T-helper 2 cell treated with Interferon-gamma antibody and Interleukin-4, amounts not matched to agents 100 ng/mL and 5 ng/mL, for 36 hours (primary cell): ENCODE results near the gene CLEC14A. TPM values are rescaled to one million over a fixed set of nuclear protein-coding genes. Genes with fewer than 3 reads are reported as not detected.

ENCODE experiments used
- intact Hi-C: fragments of 100-400 bp; cut with micrococcal nuclease; formaldehyde crosslinking; loops from one replicate; pipeline ENCODE4 v1.15.1; 2023
- total RNA-seq: library from RNA; stranded (reverse); gene quantifications from 2 replicates; pipeline ENCODE4 v1.2.3, GENCODE V29; 2022

The CLEC14A gene
- total RNA-seq, 1 donor from 2014 or later = not detected

- intact Hi-C loops = no loop called here
These were observed 7.4 kb downstream of the CLEC14A start for GRCh38 chr14:38248321-38249028.

GRCh38 chr14:38243696-38244240 lies 12.1 kb downstream of the CLEC14A start:
- intact Hi-C loops = no loop called here

GRCh38 chr14:38238878-38239277 lies 17.0 kb downstream of the CLEC14A start:
- intact Hi-C loops = no loop called here

- intact Hi-C loops = no loop called here
These were observed 17.6 kb downstream of the CLEC14A start for GRCh38 chr14:38238332-38238731.

- intact Hi-C loops = no loop called here
These were observed 22.7 kb downstream of the CLEC14A start for GRCh38 chr14:38233218-38233617.

- intact Hi-C loops = no loop called here
These were observed 29.5 kb downstream of the CLEC14A start for GRCh38 chr14:38226366-38226765.

GRCh38 chr14:38225946-38226345 lies 29.9 kb downstream of the CLEC14A start:
- intact Hi-C loops = no loop called here

GRCh38 chr14:38224338-38224737 lies 31.6 kb downstream of the CLEC14A start:
- intact Hi-C loops = no loop called here

GRCh38 chr14:38221077-38221476 lies 34.8 kb downstream of the CLEC14A start:
- intact Hi-C loops = no loop called here

- intact Hi-C loops = loop anchor here (10.0 kb wide), 1 partner anchor 1633 kb away; the partner anchor contains the start of gene NKX2-8
These were observed 38.3 kb downstream of the CLEC14A start for GRCh38 chr14:38217553-38217952.

GRCh38 chr14:38213001-38213400 lies 42.9 kb downstream of the CLEC14A start:
- intact Hi-C loops = loop anchor here (5.0 to 10.0 kb wide), 2 partner anchors 621 to 1628 kb away; partner anchors contain the start of gene NKX2-8

- intact Hi-C loops = loop anchor here (5.0 to 10.0 kb wide), 2 partner anchors 620 to 1627 kb away; partner anchors contain the start of gene NKX2-8
These were observed 43.8 kb downstream of the CLEC14A start for GRCh38 chr14:38212111-38212510.

- intact Hi-C loops = loop anchor here (5.0 to 10.0 kb wide), 2 partner anchors 619 to 1626 kb away; partner anchors contain the start of gene NKX2-8
These were observed 44.6 kb downstream of the CLEC14A start for GRCh38 chr14:38211255-38211735.

GRCh38 chr14:38210587-38211216 lies 45.2 kb downstream of the CLEC14A start:
- intact Hi-C loops = loop anchor here (5.0 to 10.0 kb wide), 2 partner anchors 618 to 1626 kb away; partner anchors contain the start of gene NKX2-8

- intact Hi-C loops = loop anchor here (5.0 to 10.0 kb wide), 2 partner anchors 618 to 1625 kb away; partner anchors contain the start of gene NKX2-8
These were observed 46.0 kb downstream of the CLEC14A start for GRCh38 chr14:38209572-38210557.

- intact Hi-C loops = no loop called here
These were observed 47.0 kb downstream of the CLEC14A start for GRCh38 chr14:38208618-38209562.

- intact Hi-C loops = no loop called here
These were observed 47.9 kb downstream of the CLEC14A start, which contains the start of gene SSTR1 for GRCh38 chr14:38207736-38208617. SSTR1 (plus strand) TSS chr14:38207904; CDS start chr14:38209390, 1,486 bp downstream.

GRCh38 chr14:38207377-38207735 lies 48.5 kb downstream of the CLEC14A start:
- intact Hi-C loops = no loop called here
